PC-9 (cell line): ENCODE data around the gene TBC1D25.

Experiments
- CTCF ChIP-seq: fragments of 200-600 bp; sonication (generic); conservative IDR thresholded peaks from 2 replicates; pipeline ENCODE4 v1.6.1; 2017; ENCODE audit warnings: mixed run types, antibody characterized with exemption, mild to moderate bottlenecking, moderate library complexity
- EZH2 ChIP-seq: fragments of 200-600 bp; sonication (generic); IDR thresholded peaks from 2 replicates; pipeline ENCODE4 v1.8.0; 2017; ENCODE audit warnings: antibody characterized with exemption, low read depth

DNA sequence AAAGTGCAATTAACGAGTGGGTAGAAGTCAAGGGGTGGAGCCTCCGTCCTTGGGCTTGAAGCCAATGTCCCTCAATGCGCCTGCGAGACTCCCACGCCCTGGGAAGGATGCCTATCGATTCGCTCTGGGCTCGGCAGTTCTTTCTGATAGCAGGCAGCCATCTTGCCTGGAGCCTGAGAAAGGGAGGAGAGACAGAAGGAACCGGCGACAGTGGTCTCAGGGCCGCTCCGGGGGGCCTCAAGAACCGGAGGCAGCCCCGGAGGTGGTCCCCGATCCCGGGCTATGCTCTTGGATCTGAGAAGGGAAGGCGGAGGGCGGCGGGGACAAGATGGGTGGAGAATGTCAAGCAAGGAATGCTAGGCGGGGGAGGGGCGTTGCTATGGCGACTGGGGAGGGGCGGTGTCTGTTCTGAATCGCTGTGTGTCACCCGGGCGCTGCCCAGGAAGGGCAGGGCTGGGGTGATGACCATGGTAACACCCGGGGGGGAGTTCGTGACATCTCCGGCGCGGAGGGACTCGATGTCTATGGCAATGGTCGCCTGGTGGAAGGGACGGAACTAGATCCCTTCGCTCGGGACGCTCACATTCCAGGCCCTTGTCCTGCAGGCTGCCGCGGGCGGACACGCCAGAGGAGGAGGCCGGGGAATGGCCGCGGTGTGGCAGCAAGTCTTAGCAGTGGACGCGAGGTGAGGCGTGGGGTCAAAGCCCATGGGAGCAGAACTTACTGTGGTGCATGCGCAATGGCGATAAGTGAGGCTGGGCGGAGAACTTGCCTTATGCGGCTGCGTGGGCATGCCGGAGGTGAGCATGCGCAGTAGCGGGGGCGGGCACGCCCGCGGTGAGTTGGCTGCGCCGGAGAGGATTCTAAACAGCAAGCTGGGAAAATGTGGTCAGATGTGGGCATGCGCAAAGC, 58.1 kb downstream of the TBC1D25 start, which contains the start of gene WDR13:
- TF ChIP-seq CTCF, result no peak
- TF ChIP-seq EZH2, result no peak
